K562 (cell line): Measurements from ENCODE around the gene SELENOI. TPM values are rescaled to one million over a fixed set of nuclear protein-coding genes. Genes with fewer than 3 reads are reported as not detected.

Experiments
- ATAC-seq: fragments of 200-7000 bp; cut with Tn5 transposase; 3 replicates; pipeline ENCODE4 v1.9.1; 2020; ENCODE audit warnings: moderate library complexity
- BruUV-seq: library from RNA; stranded (reverse); fragments of 400-500 nt; replicated peaks from 2 replicates; lab custom pipeline; 2021; lab: Mats Ljungman, UMichigan
- CTCF ChIA-PET: fragments of 300-600 bp; formaldehyde crosslinking; extraction: SDS; loops from one replicate; lab custom pipeline; 2021; ENCODE audit warnings: low intra/inter-chr PET ratio; lab: Yijun Ruan, JAX
- POLR2A ChIA-PET: fragments of 300-600, 350-650 bp; sonication (Branson Sonifier 250); formaldehyde crosslinking; extraction: SDS; loops from one replicate; lab custom pipeline; 2021; ENCODE audit warnings: antibody characterized with exemption, inconsistent platforms; lab: Yijun Ruan, JAX
- DNase-seq, 4 experiments: peaks; one replicate each; pipeline versions ENCODE4 v3.0.0 to v3.0.0-alpha.2; 2011 to 2018; ENCODE audit warnings: low spot score in 3 of 4, mixed read lengths in 3 of 4; ENCODE audit errors: extremely low read depth in 1 of 4
- FAIRE-seq: peaks from 2 replicates; lab custom pipeline; 2011; peaks lifted over from hg19 to GRCh38; lab: Jason Lieb, UNC
- H2AFZ ChIP-seq: 2 replicates; pipeline ENCODE4 v1.6.0; 2011; ENCODE audit warnings: low read depth, low read length, control low read depth, inconsistent platforms
- H3K27ac ChIP-seq: fragments of 200-600 bp; 3 replicates; pipeline ENCODE4 v1.8.0; 2011; ENCODE audit warnings: low read depth, mild to moderate bottlenecking, control low read depth, inconsistent platforms, low read length, moderate library complexity, mixed read lengths; ENCODE audit errors: extremely low read depth
- H3K27me3 ChIP-seq, 2 experiments: fragments of 300-600 bp in 1 of 2; 2 replicates in 1 of 2; 3 replicates in 1 of 2; pipeline versions ENCODE4 v1.6.0 to v1.8.0; 2011; ENCODE audit warnings: inconsistent platforms in 2 of 2, low read length in 2 of 2, mild to moderate bottlenecking in 1 of 2, mixed read lengths in 1 of 2, moderate library complexity in 1 of 2; ENCODE audit not compliant: control insufficient read depth in 2 of 2, insufficient read depth in 2 of 2
- H3K36me3 ChIP-seq: fragments of 300-600 bp; 3 replicates; pipeline ENCODE4 v1.8.0; 2011; ENCODE audit warnings: mild to moderate bottlenecking, low read length, inconsistent platforms; ENCODE audit not compliant: control insufficient read depth, insufficient read depth
- H3K4me1 ChIP-seq, 2 experiments: fragments of 200-600 bp in 1 of 2; replicated peaks in 1 of 2; 2 replicates in 1 of 2; 3 replicates in 1 of 2; pipeline versions ENCODE4 v1.5.1 to v1.8.0; 2011; ENCODE audit warnings: inconsistent platforms in 2 of 2, low read length in 2 of 2, mild to moderate bottlenecking in 1 of 2, mixed read lengths in 1 of 2, moderate library complexity in 1 of 2; ENCODE audit not compliant: control insufficient read depth in 2 of 2, insufficient read depth in 2 of 2
- H3K4me2 ChIP-seq: 2 replicates; pipeline ENCODE4 v1.6.1; 2011; ENCODE audit warnings: low read length, control low read depth, inconsistent platforms, mixed read lengths; ENCODE audit not compliant: insufficient read depth
- H3K4me3 ChIP-seq: fragments of 200-600 bp; sonication (generic), shearing (Covaris generic); 2 replicates; pipeline ENCODE4 v1.5.1; 2016; ENCODE audit warnings: control low read depth, inconsistent platforms
- H3K79me2 ChIP-seq: fragments of 200-600 bp; 3 replicates; pipeline ENCODE4 v1.8.0; 2011; ENCODE audit warnings: low read length, inconsistent platforms; ENCODE audit not compliant: control insufficient read depth, insufficient read depth
- H3K9ac ChIP-seq, 2 experiments: 2 replicates each; pipeline versions ENCODE4 v1.6.0 to v1.6.1; 2011; ENCODE audit warnings: low read depth in 2 of 2, low read length in 2 of 2, control low read depth in 1 of 2, inconsistent platforms in 1 of 2, mild to moderate bottlenecking in 1 of 2, mixed read lengths in 1 of 2; ENCODE audit not compliant: insufficient read depth in 1 of 2
- H3K9me1 ChIP-seq: one replicate; pipeline ENCODE4 v1.6.0; 2011; ENCODE audit warnings: inconsistent platforms, mild to moderate bottlenecking, low read length, moderate library complexity; ENCODE audit not compliant: control insufficient read depth, insufficient read depth
- H3K9me3 ChIP-seq: replicated peaks from 2 replicates; pipeline ENCODE4 v1.5.1; 2011; ENCODE audit warnings: low read depth, low read length, inconsistent platforms; ENCODE audit not compliant: control insufficient read depth, insufficient read depth
- H4K20me1 ChIP-seq: replicated peaks from 2 replicates; pipeline ENCODE4 v1.6.1; 2011; ENCODE audit warnings: low read length, inconsistent platforms, mixed read lengths; ENCODE audit not compliant: control insufficient read depth, insufficient read depth
- SPI1 ChIP-seq: IDR thresholded peaks from 2 replicates; pipeline ENCODE4 v1.6.1; 2011; ENCODE audit warnings: low read depth, low read length, control low read depth, borderline replicate concordance
- WGBS: fragments of 100-300 bp; shearing (Covaris generic); methylation state at CpG from one replicate; pipeline ENCODE4 v1.1.6; 2016; ENCODE audit warnings: low coverage, mixed read lengths; ENCODE audit not compliant: insufficient coverage; ENCODE audit errors: missing lambda C conversion rate; 5-methylcytosine and 5-hydroxymethylcytosine counted together
- in situ Hi-C: fragments of 300-500 bp; cut with MboI; formaldehyde crosslinking; loops from 4 replicates; pipeline ENCODE4 v1.15.0; 2018; ENCODE audit warnings: inconsistent platforms, mixed read lengths
- intact Hi-C: fragments of 100-400 bp; cut with micrococcal nuclease; formaldehyde crosslinking; loops from 2 replicates; pipeline ENCODE4 v1.14.2; 2022
- polyA plus RNA-seq, 8 experiments: library from polyadenylated mRNA; depleted of rRNA in 4 of 8; stranded (reverse) in 5 of 8; unstranded in 3 of 8; fragments of >200 nt; fragmentation: Nextera tagmentation in 2 of 8; fragmentation: Illumina TruSeq in 1 of 8; extraction: Ambion mirVana in 2 of 8; extraction: Trizol in 1 of 8; gene quantifications; 2 replicates each; pipeline versions ENCODE4 v1.2.1 to v1.2.3, GENCODE V29; 2011 to 2014; ENCODE audit warnings: inconsistent platforms in 1 of 8, missing spikeins in 1 of 8
- total RNA-seq, 7 experiments: library from RNA; depleted of rRNA in 6 of 7; stranded (reverse); fragments of >200 nt in 6 of 7; fragmentation: Illumina TruSeq in 2 of 7; extraction: Trizol in 2 of 7; gene quantifications; 2 replicates each; pipeline versions ENCODE4 v1.2.1 to v1.2.3, GENCODE V29; 2011 to 2021; ENCODE audit warnings: low replicate concordance in 1 of 7
- TF ChIP-seq, protein P1 (sequence below): fragments of 450-650 bp; IDR thresholded peaks from 2 replicates; pipeline ENCODE4 v1.6.1; 2017; ENCODE audit warnings: antibody characterized with exemption, mild to moderate bottlenecking

Gene SELENOI
- total and polyA plus RNA-seq, 9 of the 15 experiments (the other 6 are each of a cell fraction or from before 2014, with no cell fraction given) = 9.6 to 46.9 (median 24.4) TPM

DNA sequence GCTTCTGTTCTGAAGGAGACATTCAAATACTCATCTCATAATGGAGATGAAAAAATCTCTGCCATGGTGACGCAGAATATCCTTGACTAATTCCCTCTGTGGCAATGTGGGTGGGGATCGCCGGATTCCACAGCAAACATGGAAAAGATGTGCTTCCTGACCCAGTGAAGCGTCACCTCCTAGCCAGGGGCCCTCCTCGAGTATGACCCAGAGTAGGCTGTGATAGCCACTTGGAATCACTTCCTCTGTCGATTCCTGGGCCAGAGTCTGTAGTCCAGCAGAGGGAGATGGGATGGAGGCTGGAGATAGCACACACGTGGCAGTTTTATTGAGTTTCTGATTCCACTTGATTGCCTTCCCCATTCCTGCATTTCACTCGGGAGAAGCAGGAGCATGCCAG is 92.6 kb downstream of the SELENOI start:
- Histone ChIP-seq H3K27ac (no peak overlapping the region), H3K4me1 (peaks cover 2 to 6% of the 10 kb centered on the region in 2 experiments; a peak in 3 of 5 replicates), H3K9ac (peak overlapping the region in 1 of 2 experiments; percentile 21; a peak in 1 of 4 replicates), H3K27me3 (no peaks in the 10 kb centered on the region), H4K20me1 (no peaks in the 10 kb centered on the region), H3K79me2 (no peaks in the 10 kb centered on the region)
- ATAC-seq = peak; percentile 65
- POLR2A ChIA-PET = no interaction called here
- 29% methylated on average over 8 of the region's 8 CpGs for WGBS
- CTCF ChIA-PET = no interaction called here
- no peak for DNase-seq
- TF ChIP-seq, protein P1, sequence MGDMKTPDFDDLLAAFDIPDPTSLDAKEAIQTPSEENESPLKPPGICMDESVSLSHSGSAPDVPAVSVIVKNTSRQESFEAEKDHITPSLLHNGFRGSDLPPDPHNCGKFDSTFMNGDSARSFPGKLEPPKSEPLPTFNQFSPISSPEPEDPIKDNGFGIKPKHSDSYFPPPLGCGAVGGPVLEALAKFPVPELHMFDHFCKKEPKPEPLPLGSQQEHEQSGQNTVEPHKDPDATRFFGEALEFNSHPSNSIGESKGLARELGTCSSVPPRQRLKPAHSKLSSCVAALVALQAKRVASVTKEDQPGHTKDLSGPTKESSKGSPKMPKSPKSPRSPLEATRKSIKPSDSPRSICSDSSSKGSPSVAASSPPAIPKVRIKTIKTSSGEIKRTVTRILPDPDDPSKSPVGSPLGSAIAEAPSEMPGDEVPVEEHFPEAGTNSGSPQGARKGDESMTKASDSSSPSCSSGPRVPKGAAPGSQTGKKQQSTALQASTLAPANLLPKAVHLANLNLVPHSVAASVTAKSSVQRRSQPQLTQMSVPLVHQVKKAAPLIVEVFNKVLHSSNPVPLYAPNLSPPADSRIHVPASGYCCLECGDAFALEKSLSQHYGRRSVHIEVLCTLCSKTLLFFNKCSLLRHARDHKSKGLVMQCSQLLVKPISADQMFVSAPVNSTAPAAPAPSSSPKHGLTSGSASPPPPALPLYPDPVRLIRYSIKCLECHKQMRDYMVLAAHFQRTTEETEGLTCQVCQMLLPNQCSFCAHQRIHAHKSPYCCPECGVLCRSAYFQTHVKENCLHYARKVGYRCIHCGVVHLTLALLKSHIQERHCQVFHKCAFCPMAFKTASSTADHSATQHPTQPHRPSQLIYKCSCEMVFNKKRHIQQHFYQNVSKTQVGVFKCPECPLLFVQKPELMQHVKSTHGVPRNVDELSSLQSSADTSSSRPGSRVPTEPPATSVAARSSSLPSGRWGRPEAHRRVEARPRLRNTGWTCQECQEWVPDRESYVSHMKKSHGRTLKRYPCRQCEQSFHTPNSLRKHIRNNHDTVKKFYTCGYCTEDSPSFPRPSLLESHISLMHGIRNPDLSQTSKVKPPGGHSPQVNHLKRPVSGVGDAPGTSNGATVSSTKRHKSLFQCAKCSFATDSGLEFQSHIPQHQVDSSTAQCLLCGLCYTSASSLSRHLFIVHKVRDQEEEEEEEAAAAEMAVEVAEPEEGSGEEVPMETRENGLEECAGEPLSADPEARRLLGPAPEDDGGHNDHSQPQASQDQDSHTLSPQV = no peak
- TF ChIP-seq SPI1 = peak; percentile 61; the same call in 1 of the 2 replicates
- TF ChIP-seq, all 486 proteins: peak for 1
- Histone ChIP-seq H3K9me3 (no peaks in the 10 kb centered on the region; the same call in 1 of the 2 replicates), H3K4me3 (no peak overlapping the region), H3K36me3 (no peaks in the 10 kb centered on the region), H3K4me2 (no peak overlapping the region), H3K9me1 (no peaks in the 10 kb centered on the region), H2AFZ (peak overlapping the region; percentile 30)
- in situ Hi-C loops (no loop called here), intact Hi-C loops (no loop called here)
- FAIRE-seq = no peak
- no TSS peak for BruUV-seq
